Dermis blood vessel endothelial cell (primary cell): ENCODE measurements around the gene ABCA9. TPM values are rescaled to one million over a fixed set of nuclear protein-coding genes. Genes with fewer than 3 reads are reported as not detected.
A peak's percentile ranks its signal among the peaks of the same experiment; 100 is the strongest.
"Not testable (repeated sequence)": the region's sequence is repeated elsewhere in the genome, so short reads cannot be mapped to it uniquely, and the experiment has no call there.

Experiments
- DNase-seq: peaks from one replicate; pipeline ENCODE4 v3.0.0; 2010
- total RNA-seq: library from RNA; depleted of rRNA; stranded (reverse); fragments of >200 nt; gene quantifications from 2 replicates; pipeline ENCODE4 v1.2.3, GENCODE V29; 2014

Gene ABCA9
- total RNA-seq, result 3.2 and 3.3 TPM in 2 replicates

GRCh38 chr17:69060822-69061221 is at the start of gene ABCA9:
Gene ABCA9, minus strand, starts transcription at chr17:69060927. Its CDS starts 9,801 bp downstream, at chr17:69051126.
- peak; percentile 75 for DNase-seq

GRCh38 chr17:69105907-69106730 is 45.4 kb upstream of the ABCA9 start:
- no peak for DNase-seq

GRCh38 chr17:69103557-69104233 is 43.0 kb upstream of the ABCA9 start:
- no peak for DNase-seq

- no peak for DNase-seq
Measured at GRCh38 chr17:69098625-69099024, 37.9 kb upstream of the ABCA9 start.

GRCh38 chr17:69096541-69096940 is 35.8 kb upstream of the ABCA9 start:
- no peak for DNase-seq

- DNase-seq, result no peak
Measured at GRCh38 chr17:69093995-69094394, 33.3 kb upstream of the ABCA9 start.

- DNase-seq, result peak; percentile 47
Measured at GRCh38 chr17:69093279-69093789, 32.6 kb upstream of the ABCA9 start.

- no peak for DNase-seq
Measured at GRCh38 chr17:69090365-69090764, 29.6 kb upstream of the ABCA9 start.

- DNase-seq, result no peak
Measured at GRCh38 chr17:69088643-69089200, 28.0 kb upstream of the ABCA9 start.

GRCh38 chr17:69086641-69087040 is 25.9 kb upstream of the ABCA9 start:
- DNase-seq, result no peak

- peak; percentile 29 for DNase-seq
Measured at GRCh38 chr17:69084911-69085310, 24.2 kb upstream of the ABCA9 start.

GRCh38 chr17:69082696-69083095 is 22.0 kb upstream of the ABCA9 start:
- DNase-seq, result no peak

GRCh38 chr17:69078864-69079263 is 18.1 kb upstream of the ABCA9 start:
- DNase-seq, result no peak

GRCh38 chr17:69075823-69076222 is 15.1 kb upstream of the ABCA9 start:
- no peak for DNase-seq

GRCh38 chr17:69073392-69073791 is 12.7 kb upstream of the ABCA9 start:
- not testable (repeated sequence) for DNase-seq

GRCh38 chr17:69072803-69073256 is 12.1 kb upstream of the ABCA9 start:
- DNase-seq, result not testable (repeated sequence)

GRCh38 chr17:69071233-69071586 is 10.5 kb upstream of the ABCA9 start:
- DNase-seq, result not testable (repeated sequence)

- not testable (repeated sequence) for DNase-seq
Measured at GRCh38 chr17:69070378-69071232, 9.9 kb upstream of the ABCA9 start.

- DNase-seq, result no peak
Measured at GRCh38 chr17:69069226-69069750, 8.6 kb upstream of the ABCA9 start.

GRCh38 chr17:69067274-69068047 is 6.7 kb upstream of the ABCA9 start:
- no peak for DNase-seq

GRCh38 chr17:69066482-69066881 is 5.8 kb upstream of the ABCA9 start:
- no peak for DNase-seq
